BLaER1 treated with 17β-estradiol and CSF1 and Interleukin-3, amounts not matched to agents 10 nM and 100 nM (cell line): ENCODE measurements around the gene ARL5C.
"Not testable (repeated sequence)": the region's sequence is repeated elsewhere in the genome, so short reads cannot be mapped to it uniquely, and the experiment has no call there.

Experiments used
- H3K27ac ChIP-seq, 11 experiments: shearing (Covaris generic); formaldehyde crosslinking; 2 replicates each; pipeline ENCODE4 v1.8.1; 2022
- H3K27me3 ChIP-seq, 11 experiments: shearing (Covaris generic); formaldehyde crosslinking; 2 replicates each; pipeline ENCODE4 v1.8.1; 2022
- H3K36me3 ChIP-seq, 11 experiments: shearing (Covaris generic); formaldehyde crosslinking; 2 replicates each; pipeline ENCODE4 v1.8.1; 2022
- H3K4me1 ChIP-seq, 10 experiments: shearing (Covaris generic); formaldehyde crosslinking; 2 replicates each; pipeline ENCODE4 v1.8.1; 2022
- H3K4me2 ChIP-seq, 11 experiments: shearing (Covaris generic); formaldehyde crosslinking; 2 replicates each; pipeline ENCODE4 v1.8.1; 2022
- H3K4me3 ChIP-seq, 10 experiments: shearing (Covaris generic); formaldehyde crosslinking; 2 replicates each; pipeline ENCODE4 v1.8.1; 2022
- H3K9ac ChIP-seq, 11 experiments: shearing (Covaris generic); formaldehyde crosslinking; 2 replicates each; pipeline ENCODE4 v1.8.1; 2022
- H3K9me3 ChIP-seq, 11 experiments: shearing (Covaris generic); formaldehyde crosslinking; replicated peaks in 1 of 11; 2 replicates each; pipeline ENCODE4 v1.8.1; 2022
- H4K20me1 ChIP-seq, 11 experiments: shearing (Covaris generic); formaldehyde crosslinking; 2 replicates each; pipeline ENCODE4 v1.8.1; 2022
- Cebpa-rat ChIP-seq, 11 experiments: shearing (Covaris generic); IDR thresholded peaks; 2 replicates each; pipeline ENCODE4 v1.8.1; 2022

The ARL5C gene

DNA sequence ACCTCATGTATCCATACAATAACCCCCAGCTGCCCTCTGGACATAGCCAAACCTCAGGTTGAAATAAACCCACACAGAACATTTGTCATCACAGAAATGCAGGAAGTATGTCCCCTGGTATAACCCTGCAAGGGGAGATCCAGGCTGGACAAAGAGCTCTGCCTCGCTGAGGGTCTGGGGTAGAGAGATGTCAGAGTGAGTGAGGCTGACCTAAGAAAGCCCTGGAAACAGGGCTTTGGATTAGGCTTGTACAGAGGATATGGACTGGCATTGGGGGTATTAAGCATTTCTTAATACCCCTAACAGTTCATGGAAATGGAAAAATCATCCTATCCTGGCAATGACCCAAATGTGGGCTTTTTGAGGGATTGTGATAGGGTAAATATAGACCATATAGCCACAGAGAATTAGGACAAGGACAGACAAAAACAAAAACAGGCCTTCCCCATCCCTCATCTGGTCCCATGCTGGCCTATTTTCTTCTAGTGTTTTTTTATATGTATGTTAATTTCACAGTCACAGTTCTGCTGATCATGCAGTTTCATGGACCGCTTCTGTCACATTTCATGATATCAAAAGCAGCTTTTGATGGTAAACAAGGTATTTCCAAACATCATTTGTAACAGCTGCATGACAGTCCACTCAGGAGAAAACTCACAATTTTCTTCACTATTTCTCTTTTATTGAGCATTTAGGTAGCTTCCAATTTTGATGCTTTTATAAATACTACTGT, 40.7 kb downstream of the ARL5C start:
- Histone ChIP-seq H3K27me3 (no peaks in the 10 kb centered on the region), H3K4me2 (no peak overlapping the region), H3K36me3 (no peaks in the 10 kb centered on the region), H3K27ac (no peak overlapping the region), H4K20me1 (no peaks in the 10 kb centered on the region), H3K9ac (no peak overlapping the region), H3K9me3 (no peaks in the 10 kb centered on the region), H3K4me3 (no peak overlapping the region), H3K4me1 (peaks cover 0 to 24% (median 2%) of the 10 kb centered on the region in 10 experiments; a peak in 7 of 20 replicates)
- no peak for TF ChIP-seq Cebpa-rat (IDR thresholded peaks at IDR 0.05)

DNA sequence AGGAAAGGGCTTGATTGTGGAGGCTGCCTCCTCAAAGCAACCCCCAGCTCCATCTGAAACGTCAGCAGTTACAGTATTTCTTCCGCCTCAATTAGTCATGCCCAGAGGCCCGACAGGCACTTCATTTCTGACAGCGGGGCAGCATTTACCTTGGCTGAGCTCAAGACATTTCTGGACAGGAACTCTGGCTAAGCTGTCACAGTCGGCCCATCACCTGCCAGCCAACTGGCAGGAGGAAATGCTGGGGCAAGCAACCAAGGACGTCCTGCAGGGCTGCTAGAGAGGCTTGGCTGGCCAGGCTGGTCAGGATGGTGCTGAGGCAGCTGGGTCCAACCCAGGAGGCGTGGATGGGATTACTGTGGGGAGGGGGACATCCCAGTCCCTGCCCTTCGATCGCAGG, 42.3 kb downstream of the ARL5C start:
- TF ChIP-seq Cebpa-rat (IDR thresholded peaks at IDR 0.05): no peak
- Histone ChIP-seq H3K9ac (no peak overlapping the region), H4K20me1 (peaks cover 0 to 5% (median 0%) of the 10 kb centered on the region in 11 experiments; a peak in 1 of 22 replicates), H3K4me1 (peaks cover 14 to 40% (median 17%) of the 10 kb centered on the region in 10 experiments), H3K4me3 (no peak overlapping the region), H3K9me3 (no peaks in the 10 kb centered on the region), H3K36me3 (no peaks in the 10 kb centered on the region), H3K27me3 (no peaks in the 10 kb centered on the region), H3K27ac (no peak overlapping the region), H3K4me2 (no peak overlapping the region)

DNA sequence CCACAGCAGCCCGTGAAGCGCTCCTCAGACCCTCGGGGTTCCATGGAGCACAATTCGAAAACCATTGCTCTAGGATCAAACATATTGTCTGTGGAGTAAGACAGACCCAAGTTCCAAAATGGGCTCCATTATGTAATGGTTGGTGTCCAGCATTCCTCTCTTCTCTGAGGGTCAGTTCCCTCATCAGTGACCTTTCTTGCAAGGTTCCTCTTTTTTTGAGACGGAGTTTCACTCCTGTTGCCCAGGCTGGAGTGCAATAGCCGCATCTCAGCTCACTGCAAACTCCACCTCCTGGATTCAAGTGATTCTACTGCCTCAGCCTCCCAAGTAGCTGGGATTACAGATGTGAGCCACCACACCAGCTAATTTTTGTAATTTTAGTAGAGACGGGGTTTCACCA, 43.0 kb downstream of the ARL5C start:
- Histone ChIP-seq H3K9ac (no peak overlapping the region), H3K9me3 (peaks cover 0 to 5% (median 0%) of the 10 kb centered on the region in 11 experiments; a peak in 4 of 22 replicates), H3K4me2 (peak overlapping the region in 2 of 11 experiments; percentile 16 to 45; a peak in 4 of 22 replicates), H3K4me1 (peaks cover 19 to 45% (median 23%) of the 10 kb centered on the region in 10 experiments), H4K20me1 (peaks cover 0 to 5% (median 0%) of the 10 kb centered on the region in 11 experiments; a peak in 1 of 22 replicates), H3K36me3 (no peaks in the 10 kb centered on the region), H3K27ac (no peak overlapping the region), H3K27me3 (no peaks in the 10 kb centered on the region), H3K4me3 (no peak overlapping the region)
- TF ChIP-seq Cebpa-rat (IDR thresholded peaks at IDR 0.05): no peak

DNA sequence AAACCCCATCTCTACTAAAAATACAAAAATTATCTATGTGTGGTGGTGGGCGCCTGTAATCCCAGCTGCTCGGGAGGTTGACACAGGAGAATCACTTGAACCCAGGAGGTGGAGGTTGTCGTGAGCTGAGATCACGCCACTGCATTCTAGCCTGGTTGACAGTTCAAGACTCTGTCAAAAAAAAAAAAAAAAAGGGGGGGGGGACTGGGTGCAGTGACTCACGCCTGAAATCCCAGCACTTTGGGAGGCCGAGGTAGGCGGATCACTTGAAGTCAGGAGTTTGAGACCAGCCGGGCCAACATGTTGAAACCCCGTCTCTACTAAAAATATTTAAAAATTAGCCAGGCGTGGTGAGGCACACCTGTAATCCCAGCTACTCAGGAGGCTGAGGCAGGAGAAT, 44.0 kb downstream of the ARL5C start:
- not testable (repeated sequence) for H3K4me3 ChIP-seq, H3K27ac ChIP-seq, H4K20me1 ChIP-seq, H3K9ac ChIP-seq, H3K36me3 ChIP-seq, H3K27me3 ChIP-seq, H3K4me2 ChIP-seq
- H3K9me3 ChIP-seq: peaks cover 0 to 13% (median 4%) of the 10 kb centered on the region in 11 experiments; a peak in 7 of 22 replicates
- H3K4me1 ChIP-seq: peaks cover 19 to 45% (median 30%) of the 10 kb centered on the region in 10 experiments

DNA sequence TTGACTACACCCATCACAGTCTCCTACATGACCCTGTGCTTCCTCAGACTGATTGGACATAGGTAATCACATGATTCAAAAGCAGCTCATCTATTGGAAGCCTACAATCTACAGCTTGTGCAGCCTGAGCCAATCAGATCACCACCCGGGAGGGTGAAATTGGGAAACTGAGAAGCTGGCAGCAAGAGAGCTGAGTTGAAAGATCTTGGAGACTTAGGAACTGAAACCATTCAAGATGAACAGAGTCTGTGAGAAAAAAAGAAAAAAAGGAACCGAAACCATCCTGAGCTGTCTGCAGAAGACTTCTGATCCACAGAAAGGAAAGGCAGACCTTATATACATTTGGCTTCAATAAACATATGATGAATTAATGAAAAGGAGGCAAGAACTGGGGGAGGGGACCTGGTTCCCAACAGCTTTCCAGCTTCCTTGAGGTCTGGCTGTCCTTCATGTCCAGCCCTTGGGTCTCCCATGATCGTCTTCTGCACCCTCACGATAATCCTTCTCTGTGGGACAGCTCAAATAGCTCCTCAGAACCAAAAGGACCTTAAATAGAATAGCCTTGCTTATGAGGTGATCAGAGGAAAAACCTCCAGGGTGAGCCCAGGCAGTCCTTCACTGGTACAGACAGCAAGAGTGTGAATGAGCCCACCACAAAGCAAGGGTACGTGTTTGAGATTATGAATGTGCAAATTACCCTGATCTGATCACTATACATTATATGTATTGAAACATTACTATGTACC, 47.1 kb downstream of the ARL5C start:
- peaks cover 0 to 5% (median 0%) of the 10 kb centered on the region in 11 experiments; a peak in 1 of 22 replicates for H4K20me1 ChIP-seq
- H3K9ac ChIP-seq: peak overlapping the region in 3 of 11 experiments; percentile 7 to 30 (median 10); a peak in 5 of 22 replicates
- H3K4me3 ChIP-seq: peak overlapping the region in 1 of 10 experiments; percentile 14; a peak in 1 of 20 replicates
- H3K4me2 ChIP-seq: peak overlapping the region; percentile 45 to 96 (median 70)
- peak overlapping the region in 10 of 11 experiments; percentile 7 to 66 (median 54); a peak in 17 of 22 replicates for H3K27ac ChIP-seq
- H3K9me3 ChIP-seq: peaks cover 0 to 16% (median 4%) of the 10 kb centered on the region in 11 experiments; a peak in 7 of 22 replicates
- peak in 2 of 11 experiments; percentile 7 to 14; a peak in 2 of 22 replicates for TF ChIP-seq Cebpa-rat (IDR thresholded peaks at IDR 0.05)
- no peaks in the 10 kb centered on the region for H3K36me3 ChIP-seq
- peaks cover 19 to 55% (median 32%) of the 10 kb centered on the region in 10 experiments for H3K4me1 ChIP-seq
- no peaks in the 10 kb centered on the region for H3K27me3 ChIP-seq

DNA sequence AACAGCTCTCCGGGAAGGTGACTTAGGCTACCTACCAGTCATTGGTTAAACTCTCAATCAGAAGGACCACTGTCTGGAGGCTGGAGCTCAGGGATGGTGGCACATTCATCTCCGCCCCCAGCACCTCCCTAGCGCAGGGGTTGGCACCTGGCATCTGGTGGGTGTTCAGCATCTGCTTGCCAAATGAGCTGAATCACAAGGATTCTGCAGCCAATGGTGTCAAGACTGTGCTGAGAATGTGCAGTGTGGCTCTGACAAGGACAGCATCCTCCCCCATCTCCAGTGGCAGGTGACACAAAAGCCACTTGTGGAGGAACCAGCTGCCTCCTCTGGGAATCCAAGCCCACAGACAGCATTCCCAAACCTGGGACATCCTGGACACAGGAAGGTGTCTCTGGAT, 49.7 kb downstream of the ARL5C start:
- Histone ChIP-seq H3K4me1 (peaks cover 19 to 39% (median 34%) of the 10 kb centered on the region in 10 experiments), H4K20me1 (peaks cover 0 to 5% (median 0%) of the 10 kb centered on the region in 11 experiments; a peak in 1 of 22 replicates), H3K9ac (no peak overlapping the region), H3K4me3 (no peak overlapping the region), H3K9me3 (peaks cover 0 to 16% (median 4%) of the 10 kb centered on the region in 11 experiments; a peak in 7 of 22 replicates), H3K36me3 (no peaks in the 10 kb centered on the region), H3K27ac (no peak overlapping the region), H3K27me3 (no peaks in the 10 kb centered on the region), H3K4me2 (no peak overlapping the region)
- no peak for TF ChIP-seq Cebpa-rat (IDR thresholded peaks at IDR 0.05)

DNA sequence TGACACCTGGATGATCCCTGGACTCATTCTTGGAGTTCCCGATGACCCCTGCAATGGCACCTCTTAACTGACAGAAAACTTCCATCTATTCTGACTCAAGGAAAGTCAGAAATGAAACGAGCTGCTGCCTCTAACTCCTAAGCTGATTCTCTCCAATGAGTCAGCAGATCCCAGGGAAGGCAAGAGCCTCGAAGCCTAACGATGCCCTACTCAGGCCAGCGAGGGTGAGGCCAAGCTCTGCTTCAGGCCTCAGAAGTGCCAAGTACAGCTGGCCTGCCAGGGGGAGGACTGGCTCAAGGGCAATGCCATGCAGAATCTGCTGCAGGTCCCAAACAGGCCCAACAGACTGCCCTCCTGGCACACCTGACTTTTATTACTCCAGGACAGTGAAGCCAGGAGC, 50.8 kb downstream of the ARL5C start:
- no peaks in the 10 kb centered on the region for H3K36me3 ChIP-seq
- no peaks in the 10 kb centered on the region for H3K27me3 ChIP-seq
- H3K4me2 ChIP-seq: peak overlapping the region in 4 of 11 experiments; percentile 5 to 29 (median 24); a peak in 5 of 22 replicates
- no peak overlapping the region for H3K4me3 ChIP-seq
- peaks cover 19 to 37% (median 30%) of the 10 kb centered on the region in 10 experiments for H3K4me1 ChIP-seq
- no peak for TF ChIP-seq Cebpa-rat (IDR thresholded peaks at IDR 0.05)
- no peak overlapping the region; a peak in 1 of 22 replicates for H3K27ac ChIP-seq
- H3K9ac ChIP-seq: no peak overlapping the region
- H4K20me1 ChIP-seq: peaks cover 0 to 5% (median 0%) of the 10 kb centered on the region in 11 experiments; a peak in 2 of 22 replicates
- H3K9me3 ChIP-seq: peaks cover 0 to 16% (median 4%) of the 10 kb centered on the region in 11 experiments; a peak in 7 of 22 replicates

DNA sequence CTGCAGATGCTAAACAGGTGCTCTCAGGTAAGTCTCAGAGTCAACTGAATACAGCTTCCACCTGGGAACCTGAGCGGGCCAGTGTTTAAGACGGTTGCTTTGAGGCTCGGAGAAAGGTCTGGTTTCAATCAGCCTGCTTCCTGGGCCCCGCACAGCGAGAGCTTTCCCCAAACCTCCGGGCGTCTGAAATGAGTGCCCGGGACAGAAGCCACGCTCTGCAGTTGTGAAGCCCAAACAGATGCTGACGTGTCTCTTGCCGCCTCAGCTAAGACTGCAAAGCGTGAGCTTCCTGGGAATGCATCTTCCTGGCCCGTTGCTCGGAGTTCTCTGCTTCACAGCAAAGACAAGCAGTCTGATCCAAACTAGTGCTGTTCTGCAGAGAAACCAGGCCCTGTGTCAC, 51.2 kb downstream of the ARL5C start:
- Histone ChIP-seq H3K27me3 (no peaks in the 10 kb centered on the region), H3K4me2 (peak overlapping the region in 2 of 11 experiments; percentile 23 to 24; a peak in 1 of 22 replicates), H3K9ac (no peak overlapping the region), H3K9me3 (peaks cover 0 to 16% (median 4%) of the 10 kb centered on the region in 11 experiments; a peak in 7 of 22 replicates), H3K27ac (no peak overlapping the region), H3K4me3 (no peak overlapping the region), H3K36me3 (no peaks in the 10 kb centered on the region), H4K20me1 (peaks cover 0 to 5% (median 0%) of the 10 kb centered on the region in 11 experiments; a peak in 2 of 22 replicates), H3K4me1 (peaks cover 15 to 33% (median 26%) of the 10 kb centered on the region in 10 experiments)
- TF ChIP-seq Cebpa-rat (IDR thresholded peaks at IDR 0.05): no peak

DNA sequence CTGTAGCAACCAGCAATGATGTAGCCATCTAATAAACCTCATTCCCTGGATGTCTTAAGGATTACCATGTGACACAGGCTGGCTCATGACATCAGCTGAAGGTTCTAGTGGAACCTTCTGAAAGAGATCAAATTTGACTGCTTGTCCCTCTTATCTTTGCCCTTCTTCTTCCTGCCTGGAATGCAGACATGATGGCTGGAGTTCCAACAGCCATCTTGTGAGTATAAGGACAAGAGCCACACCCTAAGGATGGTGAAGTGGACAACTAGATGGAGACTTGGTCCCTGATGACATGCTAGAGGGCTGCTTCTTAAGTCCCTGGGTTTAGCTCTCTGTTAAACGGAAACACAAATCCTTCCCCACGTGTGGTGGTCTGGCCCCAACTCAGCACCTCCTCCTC, 52.1 kb downstream of the ARL5C start:
- H3K9me3 ChIP-seq: peaks cover 0 to 16% (median 4%) of the 10 kb centered on the region in 11 experiments; a peak in 7 of 22 replicates
- H4K20me1 ChIP-seq: peaks cover 0 to 2% (median 0%) of the 10 kb centered on the region in 11 experiments; a peak in 2 of 22 replicates
- H3K36me3 ChIP-seq: no peaks in the 10 kb centered on the region
- no peak for TF ChIP-seq Cebpa-rat (IDR thresholded peaks at IDR 0.05)
- peaks cover 6 to 25% (median 17%) of the 10 kb centered on the region in 10 experiments for H3K4me1 ChIP-seq
- H3K27me3 ChIP-seq: no peaks in the 10 kb centered on the region
- H3K4me3 ChIP-seq: no peak overlapping the region
- H3K27ac ChIP-seq: no peak overlapping the region
- H3K9ac ChIP-seq: no peak overlapping the region
- no peak overlapping the region for H3K4me2 ChIP-seq
